Mucosa of rectum (tissue), 2 donors: ENCODE data around the gene MESP2.

ENCODE experiments used
- H3K27ac ChIP-seq, 2 donors: one replicate each; pipeline ENCODE4 v1.7.0; 2013; ENCODE audit warnings: inconsistent platforms in 2 of 2, low read depth in 2 of 2, low read length in 2 of 2
- H3K27me3 ChIP-seq, 2 donors: one replicate each; pipeline ENCODE4 v1.7.0; 2013; ENCODE audit warnings: low read length in 2 of 2; ENCODE audit not compliant: control insufficient read depth in 2 of 2, insufficient read depth in 2 of 2
- H3K36me3 ChIP-seq, 2 donors: one replicate each; pipeline ENCODE4 v1.7.0; 2013; ENCODE audit warnings: low read length in 2 of 2; ENCODE audit not compliant: control insufficient read depth in 2 of 2, insufficient read depth in 2 of 2
- H3K4me1 ChIP-seq, 2 donors: one replicate each; pipeline ENCODE4 v1.7.0; 2013; ENCODE audit warnings: low read length in 2 of 2, mild to moderate bottlenecking in 1 of 2; ENCODE audit not compliant: control insufficient read depth in 2 of 2, insufficient read depth in 2 of 2
- H3K4me3 ChIP-seq, 2 donors: one replicate each; pipeline ENCODE4 v1.7.0; 2013; ENCODE audit warnings: low read length in 2 of 2
- H3K9ac ChIP-seq, 2 donors: one replicate each; pipeline ENCODE4 v1.7.0; 2013; ENCODE audit warnings: low read length in 2 of 2, low read depth in 1 of 2, mild to moderate bottlenecking in 1 of 2
- H3K9me3 ChIP-seq, 2 donors: one replicate each; pipeline ENCODE4 v1.7.0; 2013; ENCODE audit warnings: low read length in 2 of 2; ENCODE audit not compliant: control insufficient read depth in 2 of 2
- donor health status: healthy.
- donor health status: Normal muscosa, but diverticular disease.

Gene MESP2

GRCh38 chr15:89766357-89767311 is 9.5 kb upstream of the MESP2 start:
- Histone ChIP-seq H3K9ac (no peak overlapping the region), H3K4me1 (peaks cover 17 to 22% of the 10 kb centered on the region in 2 donors)

GRCh38 chr15:89767411-89767915 is 8.7 kb upstream of the MESP2 start:
- no peaks in the 10 kb centered on the region for H3K27me3 ChIP-seq
- no peak overlapping the region for H3K9ac ChIP-seq
- no peaks in the 10 kb centered on the region for H3K36me3 ChIP-seq
- no peaks in the 10 kb centered on the region for H3K9me3 ChIP-seq
- H3K4me3 ChIP-seq: no peak overlapping the region
- peaks cover 9 to 14% of the 10 kb centered on the region in 2 donors for H3K4me1 ChIP-seq
- peak overlapping the region in 1 of 2 donors; percentile 43 for H3K27ac ChIP-seq

More at GRCh38 chr15:89766357-89767311, 9.5 kb upstream of the MESP2 start:
- no peaks in the 10 kb centered on the region for H3K9me3 ChIP-seq
- no peaks in the 10 kb centered on the region for H3K36me3 ChIP-seq
- no peak overlapping the region for H3K4me3 ChIP-seq
- no peak overlapping the region for H3K27ac ChIP-seq
- H3K27me3 ChIP-seq: no peaks in the 10 kb centered on the region

GRCh38 chr15:89768071-89768500 is 8.0 kb upstream of the MESP2 start:
- H3K4me3 ChIP-seq: no peak overlapping the region
- no peaks in the 10 kb centered on the region for H3K9me3 ChIP-seq
- no peak overlapping the region for H3K9ac ChIP-seq
- no peaks in the 10 kb centered on the region for H3K27me3 ChIP-seq
- H3K4me1 ChIP-seq: peaks cover 8 to 14% of the 10 kb centered on the region in 2 donors
- H3K36me3 ChIP-seq: no peaks in the 10 kb centered on the region
- peak overlapping the region; percentile 30 to 43 for H3K27ac ChIP-seq

DNA sequence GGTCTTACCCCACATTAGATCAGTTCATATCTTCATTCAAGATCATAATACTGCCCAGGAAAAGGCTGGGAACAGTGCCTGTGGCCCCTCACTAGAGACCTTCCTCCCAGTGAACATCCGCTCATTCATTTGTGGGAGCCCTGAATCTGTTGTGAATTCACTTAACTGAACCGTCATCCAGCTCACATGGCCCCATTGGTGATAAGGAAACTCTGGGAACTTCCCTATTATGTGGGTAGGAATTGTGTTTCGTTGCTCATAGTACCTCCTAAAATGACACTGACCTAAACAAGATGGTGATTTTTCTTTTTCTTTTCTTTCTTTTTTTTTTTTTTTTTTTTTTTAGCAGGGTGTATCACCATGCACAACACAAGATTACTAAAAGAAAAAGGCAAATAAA is 6.8 kb upstream of the MESP2 start:
- Histone ChIP-seq H3K4me1 (peaks cover 8 to 12% of the 10 kb centered on the region in 2 donors), H3K9ac (no peak overlapping the region), H3K4me3 (no peak overlapping the region), H3K36me3 (no peaks in the 10 kb centered on the region), H3K9me3 (no peaks in the 10 kb centered on the region), H3K27me3 (no peaks in the 10 kb centered on the region), H3K27ac (no peak overlapping the region)

- H3K4me3 ChIP-seq: no peak overlapping the region
- no peaks in the 10 kb centered on the region for H3K9me3 ChIP-seq
- no peak overlapping the region for H3K27ac ChIP-seq
- H3K27me3 ChIP-seq: no peaks in the 10 kb centered on the region
- H3K9ac ChIP-seq: no peak overlapping the region
- H3K36me3 ChIP-seq: no peaks in the 10 kb centered on the region
- H3K4me1 ChIP-seq: peaks cover 8 to 12% of the 10 kb centered on the region in 2 donors
Observed at GRCh38 chr15:89770041-89770440, 6.1 kb upstream of the MESP2 start.

- no peak overlapping the region for H3K4me3 ChIP-seq
- no peaks in the 10 kb centered on the region for H3K27me3 ChIP-seq
- peaks cover 8 to 10% of the 10 kb centered on the region in 2 donors for H3K4me1 ChIP-seq
- no peak overlapping the region for H3K9ac ChIP-seq
- no peaks in the 10 kb centered on the region for H3K9me3 ChIP-seq
- H3K27ac ChIP-seq: no peak overlapping the region
- no peaks in the 10 kb centered on the region for H3K36me3 ChIP-seq
Observed at GRCh38 chr15:89772932-89773583, 3.1 kb upstream of the MESP2 start.

- no peak overlapping the region for H3K4me3 ChIP-seq
- H3K27ac ChIP-seq: no peak overlapping the region
- no peak overlapping the region for H3K9ac ChIP-seq
- peaks cover 13 to 18% of the 10 kb centered on the region in 2 donors for H3K4me1 ChIP-seq
- no peaks in the 10 kb centered on the region for H3K9me3 ChIP-seq
- no peaks in the 10 kb centered on the region for H3K36me3 ChIP-seq
- H3K27me3 ChIP-seq: no peaks in the 10 kb centered on the region
Observed at GRCh38 chr15:89774492-89774891, 1.6 kb upstream of the MESP2 start.

DNA sequence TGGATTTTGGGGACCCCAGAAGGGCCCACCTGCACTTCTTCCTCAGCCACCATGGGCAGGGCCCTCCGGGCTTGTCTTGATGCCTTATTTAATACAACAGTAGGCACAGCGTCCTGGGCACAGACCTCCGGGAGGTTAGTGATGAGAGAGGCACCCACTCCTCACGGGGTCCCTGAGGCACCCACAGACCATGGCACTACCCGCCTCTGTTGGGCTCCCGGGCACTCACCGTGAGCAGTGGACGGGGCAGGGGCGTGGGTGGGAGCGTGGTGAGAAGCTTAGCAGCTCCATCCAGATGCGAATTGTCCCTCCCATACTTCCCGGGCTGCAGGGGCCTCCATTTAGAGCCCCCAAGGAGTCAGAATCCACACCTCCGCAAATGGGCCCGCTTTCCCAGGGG is 317 bp upstream of the MESP2 start:
- no peaks in the 10 kb centered on the region for H3K36me3 ChIP-seq

GRCh38 chr15:89777073-89777751 is 1.1 kb downstream of the MESP2 start:
- Histone ChIP-seq H3K4me1 (peaks cover 29 to 38% of the 10 kb centered on the region in 2 donors), H3K4me3 (no peak overlapping the region), H3K27ac (peak overlapping the region in 1 of 2 donors; percentile 19)

More for the DNA sequence above, 317 bp upstream of the MESP2 start:
- no peaks in the 10 kb centered on the region for H3K27me3 ChIP-seq
- H3K9ac ChIP-seq: peak overlapping the region; percentile 52 to 77
- peak overlapping the region; percentile 47 to 61 for H3K4me3 ChIP-seq
- H3K9me3 ChIP-seq: no peaks in the 10 kb centered on the region
- H3K27ac ChIP-seq: peak overlapping the region in 1 of 2 donors; percentile 19
- H3K4me1 ChIP-seq: peaks cover 19 to 24% of the 10 kb centered on the region in 2 donors

More at GRCh38 chr15:89777073-89777751, 1.1 kb downstream of the MESP2 start:
- H3K9ac ChIP-seq: no peak overlapping the region
- H3K9me3 ChIP-seq: no peaks in the 10 kb centered on the region
- H3K36me3 ChIP-seq: no peaks in the 10 kb centered on the region
- H3K27me3 ChIP-seq: no peaks in the 10 kb centered on the region
